Upper lobe of right lung (tissue), 1 donor: ENCODE data around the gene CGB7. TPM values are rescaled to one million over a fixed set of nuclear protein-coding genes. Genes with fewer than 3 reads are reported as not detected.
A peak's percentile ranks its signal among the peaks of the same experiment; 100 is the strongest.

Experiments
- ATAC-seq: fragments of 200-7000 bp; cut with Tn5 transposase; one replicate; pipeline ENCODE4 v1.9.1; 2020; ENCODE audit warnings: mild to moderate bottlenecking, moderate library complexity
- DNase-seq: peaks from one replicate; pipeline ENCODE4 v3.0.0-alpha.2; 2020
- H3K27ac ChIP-seq: fragments of 200-600 bp; one replicate; pipeline ENCODE4 v1.8.0; 2022
- H3K27me3 ChIP-seq: fragments of 200-600 bp; one replicate; pipeline ENCODE4 v1.8.0; 2022; ENCODE audit warnings: mild to moderate bottlenecking
- H3K36me3 ChIP-seq: fragments of 200-600 bp; one replicate; pipeline ENCODE4 v1.8.0; 2022
- H3K4me1 ChIP-seq: fragments of 200-600 bp; one replicate; pipeline ENCODE4 v1.8.0; 2022
- H3K4me3 ChIP-seq: fragments of 200-600 bp; one replicate; pipeline ENCODE4 v1.8.0; 2022; ENCODE audit warnings: mild to moderate bottlenecking
- H3K9me3 ChIP-seq: fragments of 200-600 bp; one replicate; pipeline ENCODE4 v1.8.0; 2022
- CTCF ChIP-seq: fragments of 200-600 bp; IDR thresholded peaks from one replicate; pipeline ENCODE4 v1.8.0; 2022; ENCODE audit warnings: antibody characterized with exemption
- intact Hi-C: fragments of 100-400 bp; cut with DNase I; formaldehyde crosslinking; loops from one replicate; pipeline ENCODE4 v1.11.0; 2022
- total RNA-seq: library from RNA; stranded (reverse); fragmentation: NEBNext Ultra II Directional; extraction: Animal tissue kit (Norgen Biotek cat#: 25700); gene quantifications from one replicate; pipeline ENCODE4 v1.2.1, GENCODE V29; 2021
- donor health status: DM: no; HTN: yes; CAD: no; lungs with severe emphysema.

CGB7 gene
- total RNA-seq, 1 donor from 2014 or later: 0.43 TPM

DNA sequence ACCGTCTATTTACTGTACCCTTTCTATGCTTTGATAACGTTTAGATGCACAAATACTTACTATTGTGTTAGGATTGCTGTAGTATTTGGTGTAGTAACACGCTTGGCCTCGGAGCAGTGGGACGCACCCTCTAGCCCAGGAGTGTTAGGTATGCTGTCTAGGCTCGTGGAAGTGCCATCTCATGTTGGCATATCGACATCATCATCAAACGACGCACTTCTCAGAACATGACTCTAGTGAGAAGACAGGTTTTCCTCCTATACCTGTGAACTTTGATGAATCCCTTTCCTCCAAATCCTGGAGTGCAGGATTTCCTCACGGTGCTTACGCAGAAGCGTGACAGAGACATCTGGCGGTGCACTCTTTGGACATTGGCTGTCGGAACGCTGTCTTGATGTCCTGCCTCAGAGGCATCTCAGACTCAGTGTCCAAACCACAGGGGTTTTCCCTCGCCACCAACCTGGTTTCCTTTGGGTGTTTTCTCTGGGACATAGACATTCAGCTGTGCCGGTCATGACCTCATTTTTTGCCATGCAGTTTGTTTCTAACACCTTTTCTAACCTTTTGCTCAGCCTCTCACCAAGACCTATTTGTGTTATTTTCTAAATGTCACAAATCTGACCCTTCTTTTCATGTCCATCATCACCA lies 34.0 kb upstream of the CGB7 start:
- ATAC-seq (no peak), DNase-seq (no peak)
- Histone ChIP-seq H3K4me1 (peaks cover 13% of the 10 kb centered on the region), H3K4me3 (no peak overlapping the region), H3K27ac (no peak overlapping the region), H3K36me3 (peaks cover 89% of the 10 kb centered on the region), H3K27me3 (no peaks in the 10 kb centered on the region), H3K9me3 (no peaks in the 10 kb centered on the region)
- TF ChIP-seq CTCF: no peak
- intact Hi-C loops: loop anchor here (10.0 kb wide), 1 partner anchor 53 kb away; no protein-coding TSS in a partner anchor

DNA sequence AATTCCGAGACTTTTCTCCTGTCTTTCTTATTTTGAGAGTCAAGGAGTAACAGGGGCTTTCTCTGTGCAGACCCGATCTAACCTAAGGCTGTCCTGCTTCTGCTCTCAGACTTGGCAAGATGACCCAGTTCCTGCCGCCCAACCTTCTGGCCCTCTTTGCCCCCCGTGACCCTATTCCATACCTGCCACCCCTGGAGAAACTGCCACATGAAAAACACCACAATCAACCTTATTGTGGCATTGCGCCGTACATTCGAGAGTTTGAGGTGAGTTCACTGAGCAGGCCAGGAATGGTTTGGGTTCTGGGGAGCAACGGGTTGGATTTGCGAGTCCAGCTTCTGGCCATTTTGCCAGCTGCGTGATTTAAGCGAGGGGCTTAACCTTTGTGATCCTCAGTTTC lies 28.7 kb upstream of the CGB7 start:
- Histone ChIP-seq H3K4me3 (peak overlapping the region; percentile 97), H3K27me3 (no peaks in the 10 kb centered on the region), H3K4me1 (peaks cover 25% of the 10 kb centered on the region), H3K9me3 (no peaks in the 10 kb centered on the region), H3K27ac (no peak overlapping the region), H3K36me3 (peaks cover 37% of the 10 kb centered on the region)
- DNase-seq: no peak
- TF ChIP-seq CTCF: no peak
- ATAC-seq: no peak
- intact Hi-C loops: no loop called here

DNA sequence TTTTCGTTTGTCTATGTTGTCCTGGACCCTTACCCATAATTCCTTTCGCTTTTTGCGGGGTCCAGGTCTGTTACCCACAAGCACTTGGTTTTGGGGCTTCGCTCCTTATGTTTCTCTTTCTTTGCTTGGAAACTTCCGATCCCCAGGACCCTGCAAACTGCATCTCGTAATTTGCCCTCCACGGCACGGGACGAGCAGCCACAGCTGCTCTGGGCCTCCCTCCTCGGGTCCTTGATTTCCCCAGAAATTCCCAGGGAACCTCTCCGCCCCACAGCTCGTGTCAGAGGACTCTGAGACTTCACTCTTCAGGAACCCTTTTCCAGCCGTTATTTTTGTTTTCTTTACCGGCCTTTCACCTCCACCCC lies 28.3 kb upstream of the CGB7 start:
- no peak for TF ChIP-seq CTCF
- intact Hi-C loops: no loop called here
- no peak for ATAC-seq
- Histone ChIP-seq H3K4me3 (peak overlapping the region; percentile 97), H3K27ac (peak overlapping the region; percentile 91), H3K27me3 (no peaks in the 10 kb centered on the region), H3K9me3 (no peaks in the 10 kb centered on the region), H3K4me1 (peaks cover 25% of the 10 kb centered on the region), H3K36me3 (peaks cover 33% of the 10 kb centered on the region)
- DNase-seq: no peak

GRCh38 chr19:49085020-49085867 lies 27.7 kb upstream of the CGB7 start, which contains the start of gene SNRNP70:
TSS of gene SNRNP70 (plus strand) at chr19:49085451. CDS start at chr19:49086415, 964 bp downstream.
- DNase-seq: peak; percentile 100
- no peak for TF ChIP-seq CTCF
- Histone ChIP-seq H3K27ac (peak within 1 kb of the TSS; percentile 91), H3K4me1 (peaks cover 25% of the 10 kb centered on the region), H3K4me3 (peak within 1 kb of the TSS; percentile 97), H3K9me3 (no peaks in the 10 kb centered on the region), H3K36me3 (peaks cover 27% of the 10 kb centered on the region), H3K27me3 (no peaks in the 10 kb centered on the region)
- ATAC-seq: peak; percentile 98
- intact Hi-C loops: no loop called here

DNA sequence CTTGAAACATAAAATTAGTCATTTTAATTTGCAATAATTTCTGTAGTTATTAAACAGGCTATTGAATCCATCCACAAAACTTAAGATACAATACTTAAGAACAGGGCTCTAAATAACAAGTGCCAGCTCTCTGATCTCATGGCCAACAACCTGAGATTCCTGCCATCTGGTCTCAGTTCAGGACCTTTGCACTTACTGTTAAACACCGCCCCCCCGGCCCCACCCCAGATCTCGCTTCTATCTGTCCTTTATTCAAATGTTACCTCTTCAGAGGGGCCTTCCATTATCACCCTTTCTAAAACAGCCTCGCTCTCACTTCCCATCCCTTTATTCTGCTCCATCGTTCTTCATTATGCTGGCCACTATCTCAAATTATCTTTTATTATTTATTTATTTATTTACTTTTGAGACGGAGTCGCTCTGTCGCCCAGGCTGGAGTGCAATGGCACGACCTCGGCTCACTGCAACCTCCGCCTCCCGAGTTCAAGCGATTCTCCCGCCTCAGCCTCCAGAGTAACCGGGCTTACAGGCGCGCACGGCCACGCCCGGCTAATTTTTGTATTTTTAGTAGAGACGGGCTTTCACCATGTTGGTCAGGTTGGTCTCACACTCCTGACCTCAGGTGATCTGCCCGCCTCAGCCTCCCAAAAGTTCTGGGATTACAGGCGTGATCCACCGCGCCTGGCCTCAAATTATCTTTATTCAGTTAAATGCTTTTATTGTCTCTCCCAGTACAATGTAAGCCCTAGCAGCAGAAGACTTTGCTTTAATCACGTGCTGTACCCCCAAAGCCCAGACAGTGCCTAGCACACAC lies 26.9 kb upstream of the CGB7 start:
- H3K36me3 ChIP-seq: peaks cover 18% of the 10 kb centered on the region
- ATAC-seq: no peak
- H3K9me3 ChIP-seq: no peaks in the 10 kb centered on the region
- intact Hi-C loops: no loop called here
- peaks cover 25% of the 10 kb centered on the region for H3K4me1 ChIP-seq
- DNase-seq: no peak
- TF ChIP-seq CTCF: no peak
- H3K27ac ChIP-seq: peak overlapping the region; percentile 91
- no peaks in the 10 kb centered on the region for H3K27me3 ChIP-seq
- peak overlapping the region; percentile 97 for H3K4me3 ChIP-seq
